C4-2B (cell line): ENCODE measurements around the gene WDR7.

Experiments used
- H3K27ac ChIP-seq: fragments of 450-650 bp; 2 replicates; pipeline ENCODE4 v1.5.1; 2017
- CTCF ChIP-seq: fragments of 450-650 bp; conservative IDR thresholded peaks from 2 replicates; pipeline ENCODE4 v1.5.1; 2017; ENCODE audit warnings: mild to moderate bottlenecking
- ZFX ChIP-seq: fragments of 450-650 bp; IDR thresholded peaks from 2 replicates; pipeline ENCODE4 v1.6.1; 2017

The WDR7 gene

GRCh38 chr18:56770097-56770496 is 118.9 kb downstream of the WDR7 start:
- no peak overlapping the region for H3K27ac ChIP-seq
- TF ChIP-seq CTCF (no peak), ZFX (no peak)

- no peak for TF ChIP-seq CTCF
- TF ChIP-seq ZFX, result no peak
Observed at GRCh38 chr18:56770873-56771272, 119.7 kb downstream of the WDR7 start.

GRCh38 chr18:56775701-56776100 is 124.5 kb downstream of the WDR7 start:
- no peak overlapping the region for H3K27ac ChIP-seq
- TF ChIP-seq ZFX (no peak), CTCF (no peak)

More at GRCh38 chr18:56770873-56771272, 119.7 kb downstream of the WDR7 start:
- no peak overlapping the region for H3K27ac ChIP-seq

GRCh38 chr18:56787390-56787789 is 136.2 kb downstream of the WDR7 start:
- TF ChIP-seq CTCF, result no peak
- no peak for TF ChIP-seq ZFX
- no peak overlapping the region for H3K27ac ChIP-seq

- TF ChIP-seq CTCF (peak; percentile 79), ZFX (no peak)
- no peak overlapping the region for H3K27ac ChIP-seq
Observed at GRCh38 chr18:56789004-56789888, 138.1 kb downstream of the WDR7 start.

- TF ChIP-seq CTCF (peak; percentile 55), ZFX (no peak)
- no peak overlapping the region for H3K27ac ChIP-seq
Observed at GRCh38 chr18:56789889-56790180, 138.7 kb downstream of the WDR7 start.

GRCh38 chr18:56795381-56795780 is 144.2 kb downstream of the WDR7 start:
- H3K27ac ChIP-seq, result no peak overlapping the region
- TF ChIP-seq CTCF (no peak), ZFX (no peak)
